HEK293 (cell line): ENCODE measurements around the gene AOAH.

Experiments used
- CTCF ChIP-seq: fragments of 450-650 bp; formaldehyde crosslinking; IDR thresholded peaks from 2 replicates; pipeline ENCODE4 v1.5.1; 2016; ENCODE audit warnings: missing biosample characterization, missing genetic modification characterization
- HOXC10 ChIP-seq: sonication (generic); formaldehyde crosslinking; IDR thresholded peaks from 2 replicates; pipeline ENCODE4 v1.8.1; 2023; ENCODE audit warnings: mild to moderate bottlenecking, missing genetic modification reagents
- INSM2 ChIP-seq: fragments of 450-650 bp; formaldehyde crosslinking; IDR thresholded peaks from 2 replicates; pipeline ENCODE4 v1.5.1; 2016; ENCODE audit warnings: missing biosample characterization, missing genetic modification characterization
- MYNN ChIP-seq: fragments of 450-650 bp; formaldehyde crosslinking; IDR thresholded peaks from 2 replicates; pipeline ENCODE4 v1.5.1; 2016; ENCODE audit warnings: missing biosample characterization, missing genetic modification characterization, borderline replicate concordance
- ZEB2 ChIP-seq: fragments of 450-650 bp; formaldehyde crosslinking; IDR thresholded peaks from 2 replicates; pipeline ENCODE4 v1.5.1; 2016; ENCODE audit warnings: missing biosample characterization, missing genetic modification characterization
- ZNF311 ChIP-seq: fragments of 450-650 bp; formaldehyde crosslinking; IDR thresholded peaks from 2 replicates; pipeline ENCODE4 v1.5.1; 2017; ENCODE audit warnings: missing biosample characterization, missing genetic modification characterization, borderline replicate concordance
- ZNF704 ChIP-seq: fragments of 450-650 bp; formaldehyde crosslinking; IDR thresholded peaks from 2 replicates; pipeline ENCODE4 v1.5.1; 2016; ENCODE audit warnings: missing biosample characterization, missing genetic modification characterization

DNA sequence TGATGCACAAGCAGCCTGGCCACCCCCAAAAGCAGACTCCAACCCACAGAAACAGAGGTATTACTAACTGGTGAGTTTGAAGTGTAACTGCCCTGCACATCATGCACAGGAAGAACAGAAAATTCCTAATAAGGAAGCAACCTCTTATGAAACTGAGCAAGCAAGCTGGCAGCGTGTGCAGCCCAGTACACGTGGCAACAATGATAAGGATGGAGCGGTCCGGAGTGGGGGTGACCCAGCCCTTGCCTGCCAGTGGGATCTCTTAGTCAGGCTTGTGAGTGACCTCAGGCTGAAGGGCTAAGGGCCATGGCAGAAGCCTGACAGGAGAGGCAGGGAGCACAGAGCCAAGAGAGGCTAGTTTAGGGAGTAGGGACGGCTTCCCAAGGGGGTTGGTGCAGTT is 22.1 kb upstream of the AOAH start:
- TF ChIP-seq CTCF (tag by site-specific recombination), result no peak
- TF ChIP-seq ZEB2 (tag by site-specific recombination), result no peak
- TF ChIP-seq ZNF704, result no peak
- no peak for TF ChIP-seq HOXC10 (CRISPR knock-in tag)
- no peak for TF ChIP-seq ZNF311 (tag by site-specific recombination)
- TF ChIP-seq INSM2 (tag by site-specific recombination), result no peak
- TF ChIP-seq MYNN, result no peak
